T47D (cell line): ENCODE results near the gene MYADML2.
A peak's percentile ranks its signal among the peaks of the same experiment; 100 is the strongest.

Experiments used
- DNase-seq, 2 experiments: peaks; one replicate each; pipeline versions ENCODE4 v3.0.0 to v3.0.0-alpha.2; 2011 to 2012; ENCODE audit warnings: low read depth in 1 of 2, low spot score in 1 of 2
- JUND ChIP-seq: IDR thresholded peaks from 2 replicates; pipeline ENCODE4 v1.6.1; 2012; ENCODE audit warnings: low read depth
- in situ Hi-C: cut with HindIII; loops from 2 replicates; pipeline ENCODE4 v1.10.0; 2016; ENCODE audit warnings: low sequenced_read_pairs, low pct_unique_long_range_greater_than_20kb

Gene MYADML2

GRCh38 chr17:81968850-81969812 is 22.1 kb upstream of the MYADML2 start:
- in situ Hi-C loops = no loop called here
- DNase-seq = no peak
- no peak for TF ChIP-seq JUND

- in situ Hi-C loops = no loop called here
- no peak for DNase-seq
- TF ChIP-seq JUND = no peak
Measured at GRCh38 chr17:81968396-81968745, 21.3 kb upstream of the MYADML2 start.

- in situ Hi-C loops = no loop called here
- peak; percentile 62 to 73 for DNase-seq
- TF ChIP-seq JUND = no peak
Measured at GRCh38 chr17:81967533-81968395, 20.7 kb upstream of the MYADML2 start.

- in situ Hi-C loops = no loop called here
- no peak for TF ChIP-seq JUND
Measured at GRCh38 chr17:81967244-81967532, 20.2 kb upstream of the MYADML2 start.

GRCh38 chr17:81966343-81967243 is 19.6 kb upstream of the MYADML2 start:
- in situ Hi-C loops = no loop called here
- TF ChIP-seq JUND = no peak
- no peak for DNase-seq

More at GRCh38 chr17:81967244-81967532, 20.2 kb upstream of the MYADML2 start:
- DNase-seq = no peak

GRCh38 chr17:81964081-81964849 is 17.2 kb upstream of the MYADML2 start:
- peak in 1 of 2 experiments; percentile 4 for DNase-seq
- no peak for TF ChIP-seq JUND
- in situ Hi-C loops = no loop called here

- TF ChIP-seq JUND = no peak
- peak in 1 of 2 experiments; percentile 4 for DNase-seq
- in situ Hi-C loops = no loop called here
Measured at GRCh38 chr17:81962499-81963441, 15.7 kb upstream of the MYADML2 start.

GRCh38 chr17:81961521-81962498 is 14.8 kb upstream of the MYADML2 start:
- DNase-seq = no peak
- in situ Hi-C loops = no loop called here
- no peak for TF ChIP-seq JUND

GRCh38 chr17:81961087-81961511 is 14.1 kb upstream of the MYADML2 start, which contains the start of gene NOTUM:
TSS of gene NOTUM (minus strand) at chr17:81961187. CDS start at chr17:81960909, 278 bp downstream.
- DNase-seq = peak in 1 of 2 experiments; percentile 52
- TF ChIP-seq JUND = no peak
- in situ Hi-C loops = no loop called here
